HG03139 (cell line): ENCODE results near the gene UBAC2.

ENCODE experiments used
- ATAC-seq: cut with Tn5 transposase; IDR thresholded peaks from one replicate; pipeline ENCODE4 v1.9.1; 2021; ENCODE audit not compliant: unreplicated experiment

UBAC2 gene

DNA sequence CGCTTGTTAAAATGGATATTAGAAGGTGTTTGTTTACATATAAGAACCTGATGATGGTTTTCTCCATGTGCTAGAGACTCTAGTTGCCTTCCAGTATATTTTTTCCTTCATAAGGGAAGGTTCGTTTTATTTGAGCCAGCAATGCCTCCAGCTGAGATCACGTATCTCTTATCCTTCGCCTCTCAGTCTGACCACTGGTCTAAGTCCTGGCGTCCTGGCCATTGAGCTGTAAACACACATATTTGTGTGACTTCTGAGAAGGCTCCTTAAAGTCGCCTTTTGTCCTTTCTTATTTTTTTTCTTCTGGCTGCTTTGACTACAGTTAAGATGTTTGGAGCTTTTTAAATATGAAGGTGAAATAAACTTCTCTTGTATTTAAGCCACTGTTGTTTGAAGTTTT, 130.3 kb downstream of the UBAC2 start:
- no peak for ATAC-seq

DNA sequence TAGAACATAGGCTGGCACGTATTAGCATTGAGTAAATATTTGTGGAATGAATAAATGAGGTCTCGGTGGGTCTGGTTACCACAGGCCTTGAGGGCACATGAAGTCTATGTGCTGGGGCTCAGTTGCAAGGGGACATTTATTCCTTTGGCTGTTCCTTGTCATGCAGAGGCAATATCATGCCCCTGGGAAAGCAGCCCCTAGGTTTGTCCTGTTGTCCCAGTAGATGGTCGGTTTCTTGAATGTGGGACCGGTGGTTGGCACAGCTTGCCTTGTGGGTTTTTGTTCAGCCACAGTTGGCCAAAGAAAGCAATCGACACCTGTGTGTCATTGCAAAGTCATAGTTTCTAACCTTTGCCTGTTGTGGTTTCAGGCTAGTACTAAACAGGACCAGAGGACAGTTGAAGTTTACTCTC, 131.2 kb downstream of the UBAC2 start:
- peak; percentile 75 for ATAC-seq

- ATAC-seq, result no peak
These were observed 131.8 kb downstream of the UBAC2 start for GRCh38 chr13:99332456-99332855.

GRCh38 chr13:99334221-99334620, 133.6 kb downstream of the UBAC2 start:
- ATAC-seq, result no peak

GRCh38 chr13:99335087-99335486, 134.4 kb downstream of the UBAC2 start:
- ATAC-seq, result no peak

DNA sequence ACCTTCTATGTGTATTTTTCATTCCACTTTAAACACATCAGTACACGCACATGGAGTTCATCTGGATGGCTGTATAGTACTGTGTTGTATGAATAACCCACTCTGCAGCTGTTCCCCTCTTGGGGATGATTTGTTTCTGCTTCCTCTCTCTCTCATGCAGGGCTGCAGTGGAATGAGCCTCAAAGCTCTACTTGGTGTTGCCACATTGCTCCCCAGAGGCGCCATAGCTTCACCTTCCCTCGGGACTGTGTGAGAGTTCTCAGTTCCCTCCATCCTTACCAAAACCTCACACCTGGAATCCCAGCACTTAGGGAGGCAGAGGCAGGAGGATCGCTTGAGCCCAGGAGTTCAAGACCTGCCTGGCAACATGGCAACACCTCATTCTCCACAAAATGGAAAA, 134.9 kb downstream of the UBAC2 start:
- peak; percentile 76 for ATAC-seq

- ATAC-seq, result no peak
These were observed 138.6 kb downstream of the UBAC2 start for GRCh38 chr13:99339230-99339721.

- ATAC-seq, result no peak
These were observed 139.2 kb downstream of the UBAC2 start for GRCh38 chr13:99339736-99340397.

GRCh38 chr13:99340638-99341037, 140.0 kb downstream of the UBAC2 start:
- no peak for ATAC-seq

DNA sequence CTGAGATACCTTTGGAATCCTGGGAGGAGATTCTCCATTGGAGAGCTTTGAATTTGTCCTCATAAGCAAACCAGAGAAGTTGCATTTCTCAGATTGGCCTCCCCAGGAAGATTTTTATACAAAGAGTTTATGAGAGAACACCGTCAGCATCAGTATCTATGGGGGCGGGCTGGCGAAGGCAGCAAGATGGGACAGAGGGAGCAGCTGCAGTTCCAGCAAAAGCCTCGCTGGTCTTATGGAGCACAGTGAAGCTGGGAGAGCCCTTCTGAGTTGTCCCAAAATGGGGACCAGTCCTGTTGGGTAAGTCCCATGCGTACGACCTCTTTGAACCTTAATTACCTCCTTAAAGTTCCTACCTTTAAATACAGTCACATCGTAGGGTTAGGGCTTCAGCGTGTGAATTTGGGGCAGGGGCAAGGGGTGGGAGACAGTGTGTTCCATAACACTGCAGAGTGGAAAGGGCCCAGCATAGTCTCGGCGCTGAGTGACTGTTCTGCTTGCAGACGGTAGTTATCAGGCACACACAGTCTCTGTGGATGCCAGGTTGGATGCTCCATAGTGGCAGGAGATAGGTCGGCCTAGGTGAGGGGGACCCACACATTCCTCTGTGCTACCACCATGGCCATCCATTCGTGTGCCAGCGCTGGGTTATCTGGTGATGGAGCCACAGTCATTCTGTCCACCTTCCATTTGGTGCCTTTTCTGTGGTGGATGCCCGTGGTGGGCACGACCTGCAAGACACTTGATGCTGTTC, 141.5 kb downstream of the UBAC2 start:
- no peak for ATAC-seq

DNA sequence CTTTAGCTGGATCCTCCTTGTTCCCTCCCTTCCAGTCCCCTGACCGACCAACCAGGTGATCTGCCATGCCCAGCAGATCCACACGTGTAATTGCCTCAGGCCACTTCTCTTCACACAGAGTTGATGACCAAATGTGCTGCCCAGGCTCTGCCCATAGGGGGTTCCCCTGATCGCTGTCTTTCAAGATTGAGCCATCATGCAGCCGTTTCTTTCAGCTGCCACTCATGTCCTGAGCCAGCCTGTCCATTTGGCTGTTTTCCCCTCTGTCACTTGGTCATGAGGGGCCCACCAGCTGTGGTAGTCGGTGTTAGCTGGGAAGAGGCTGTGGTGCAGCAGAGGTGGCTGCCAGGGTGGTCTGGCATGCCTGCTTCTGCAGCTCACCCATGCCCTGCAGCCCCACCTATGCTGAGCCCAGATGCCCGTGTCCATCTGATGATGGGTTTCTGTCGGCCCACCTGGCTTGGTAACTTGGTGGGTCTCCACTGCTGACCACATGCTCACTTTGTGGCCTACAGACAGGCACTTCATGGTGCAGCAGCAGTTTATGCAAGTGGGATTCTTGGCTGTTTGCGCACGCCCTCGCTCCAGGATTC, 142.2 kb downstream of the UBAC2 start:
- ATAC-seq, result no peak

DNA sequence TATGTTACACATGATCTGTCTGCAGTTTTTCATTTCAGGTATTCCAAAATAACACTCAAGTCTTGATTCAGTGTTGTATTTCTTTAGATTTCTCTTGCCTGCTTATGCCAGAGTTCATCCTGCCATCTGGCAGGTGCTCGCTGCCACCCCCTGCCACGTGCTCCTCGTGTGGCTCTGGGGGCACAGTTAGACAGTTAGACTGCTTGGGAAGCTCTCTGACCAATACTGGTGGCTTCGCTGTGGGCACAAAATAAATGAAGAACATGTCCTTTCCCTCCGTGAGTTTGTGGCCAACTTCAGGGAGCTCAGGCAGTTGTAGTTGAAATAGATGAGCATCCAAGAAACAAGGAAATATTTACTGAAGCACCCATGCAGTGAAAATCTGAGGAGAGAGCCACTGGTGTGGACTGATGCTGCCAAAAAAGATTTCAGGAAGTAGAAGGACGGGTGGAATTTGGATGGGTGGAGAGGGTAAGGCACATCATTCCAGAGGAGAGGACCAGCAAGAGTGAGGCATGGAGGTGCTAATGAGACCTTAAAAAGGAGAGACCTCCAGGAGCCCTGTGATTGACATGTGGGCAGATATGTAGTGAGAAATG, 144.1 kb downstream of the UBAC2 start:
- ATAC-seq, result no peak

DNA sequence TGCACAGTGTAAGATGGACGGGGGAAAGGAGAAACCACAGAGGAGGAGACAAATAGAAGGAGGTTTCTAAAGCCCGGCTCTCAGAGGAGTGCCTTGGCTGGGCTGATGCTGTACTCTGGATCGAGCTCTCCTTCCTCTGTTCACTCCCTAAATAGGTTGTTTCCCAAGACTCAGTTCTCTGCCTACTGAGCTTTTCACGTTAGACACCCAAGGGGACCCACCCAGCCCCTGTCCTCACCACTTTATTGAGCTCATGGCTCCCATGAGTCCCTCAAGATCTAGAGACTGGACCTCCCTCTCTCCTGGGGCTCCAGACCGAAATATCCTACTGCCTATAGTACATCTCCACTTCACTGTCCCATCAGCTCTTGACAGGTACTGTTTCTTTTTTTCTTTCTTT, 144.7 kb downstream of the UBAC2 start:
- no peak for ATAC-seq

GRCh38 chr13:99346335-99347042, 145.8 kb downstream of the UBAC2 start:
- no peak for ATAC-seq

- ATAC-seq, result peak; percentile 4
These were observed 146.8 kb downstream of the UBAC2 start for GRCh38 chr13:99347335-99347878.

DNA sequence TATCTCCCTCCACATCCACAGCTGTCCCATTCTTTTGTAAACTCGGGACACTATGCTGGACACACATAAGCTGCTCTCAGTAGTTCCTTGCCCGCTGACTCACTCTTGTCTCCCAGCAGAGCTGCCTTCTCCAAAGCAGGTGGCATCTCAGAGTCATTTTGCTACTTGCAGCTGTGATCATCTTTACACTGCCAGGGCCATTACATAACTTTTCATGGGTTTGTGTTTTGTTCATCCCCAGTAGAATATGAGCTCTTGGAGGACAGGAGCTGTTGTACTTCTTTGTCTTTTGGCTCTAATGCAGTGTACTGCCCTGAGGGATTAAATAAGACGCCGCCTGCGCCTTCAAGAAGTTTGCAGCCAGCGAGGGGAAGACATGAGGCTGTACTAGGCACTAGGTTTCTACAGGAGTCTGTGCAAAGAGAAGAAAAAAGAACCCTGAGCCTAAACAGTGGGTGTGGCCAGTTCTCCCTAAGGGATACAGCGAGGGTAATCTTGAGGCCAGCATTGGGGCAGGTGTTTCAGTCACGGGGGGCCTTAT, 147.3 kb downstream of the UBAC2 start:
- peak; percentile 42 for ATAC-seq

- ATAC-seq, result no peak
These were observed 149.5 kb downstream of the UBAC2 start for GRCh38 chr13:99350191-99350590.

GRCh38 chr13:99351772-99352171, 151.1 kb downstream of the UBAC2 start:
- no peak for ATAC-seq

DNA sequence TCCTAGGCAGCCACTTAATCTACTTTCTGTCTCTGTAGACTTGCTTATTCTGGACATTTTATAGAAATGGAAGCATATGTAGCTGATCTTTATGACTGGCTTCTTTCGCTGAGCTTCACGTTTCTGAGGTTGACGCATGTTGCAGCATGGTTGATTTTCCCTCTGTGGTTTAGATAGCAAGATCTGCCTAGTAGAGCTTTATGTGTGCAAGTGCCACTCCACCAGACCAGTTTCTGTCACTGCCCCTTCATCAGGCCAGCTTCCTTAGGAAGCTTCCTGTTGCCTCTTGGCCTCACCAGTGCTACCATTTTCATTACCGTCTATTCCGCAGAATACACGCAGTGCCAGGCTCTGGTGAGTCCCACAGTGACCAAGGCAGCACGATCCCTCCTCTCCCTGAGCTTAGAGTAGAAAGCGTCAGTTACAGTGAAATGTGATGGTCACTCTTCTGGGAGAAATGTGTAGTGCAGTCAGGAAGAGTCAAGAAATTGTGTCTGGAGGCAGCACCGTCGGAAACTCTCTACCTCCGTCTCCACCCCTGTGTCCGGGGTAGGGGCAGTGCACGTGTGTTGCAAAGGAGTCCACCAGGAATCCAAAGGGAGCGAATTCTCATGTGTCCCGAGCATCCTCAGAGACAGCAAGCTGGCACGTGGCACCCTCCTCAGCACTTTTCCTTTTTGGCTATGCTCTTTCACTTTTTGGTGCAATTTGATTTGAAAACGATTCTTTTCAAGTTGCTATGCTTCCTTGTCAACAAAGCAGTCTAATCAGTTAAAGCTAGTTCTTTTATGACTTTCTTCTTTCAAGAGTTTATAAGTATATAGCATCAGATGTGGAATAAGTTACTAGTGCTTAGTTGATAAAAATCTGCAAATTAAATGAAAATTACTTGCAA, 151.9 kb downstream of the UBAC2 start:
- no peak for ATAC-seq

DNA sequence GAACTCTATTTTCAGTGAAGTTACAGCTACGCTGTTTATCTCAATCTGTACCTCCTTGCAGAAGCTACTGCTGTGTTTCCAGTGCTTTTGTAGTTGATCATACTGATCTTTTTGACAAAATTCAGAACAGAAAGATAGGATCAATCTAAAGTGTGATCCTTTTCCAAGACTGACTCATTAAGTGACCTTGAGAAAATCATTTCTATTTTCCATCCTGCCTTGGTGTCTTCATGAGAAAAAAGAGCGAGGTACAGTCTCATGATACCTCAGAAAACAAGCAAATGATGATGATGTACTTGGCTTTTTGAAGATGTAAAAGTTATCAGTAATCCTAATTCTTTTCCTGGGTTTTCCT, 152.6 kb downstream of the UBAC2 start:
- ATAC-seq, result no peak
